ENCODE measurements around the gene CBFA2T2. TPM values are rescaled to one million over a fixed set of nuclear protein-coding genes. Genes with fewer than 3 reads are reported as not detected.

The CBFA2T2 gene
- total RNA-seq, 3 donors from 2014 or later (not counting 1 experiment from before 2014, with no cell fraction given), result 16.5 to 27.5 (median 18.5) TPM

DNA sequence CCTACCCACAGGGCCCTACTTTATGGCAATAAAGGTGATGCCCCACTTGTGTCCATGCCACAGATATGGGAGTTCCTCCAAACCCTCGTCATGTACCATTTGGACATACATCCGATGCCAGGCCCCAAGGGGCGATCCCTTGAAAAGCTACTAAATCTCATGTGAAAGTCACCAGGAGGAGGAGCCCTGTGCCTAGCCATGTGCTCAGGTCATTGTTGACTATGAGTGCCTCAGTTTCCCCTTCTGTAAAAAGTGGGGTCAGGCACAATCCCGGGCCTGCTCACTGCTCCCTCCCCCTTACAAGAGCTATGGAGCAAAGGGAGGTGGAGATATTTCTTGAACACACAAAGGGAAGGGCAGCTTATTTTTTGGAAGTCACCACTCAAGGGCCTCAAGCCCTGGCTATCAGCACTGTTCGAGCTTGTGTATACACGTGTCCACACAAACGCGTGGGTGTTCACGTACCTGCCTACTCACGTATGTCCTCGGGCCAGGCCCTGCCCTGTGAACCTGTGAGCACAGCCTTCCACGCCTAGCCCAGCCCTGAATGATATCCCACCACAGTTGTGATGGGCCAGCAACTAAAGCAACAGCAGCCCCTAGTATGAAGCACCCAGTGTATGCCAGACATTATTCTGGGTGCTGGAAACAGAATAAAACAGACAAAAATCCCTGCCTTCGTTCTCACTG, 178.7 kb downstream of the CBFA2T2 start:
- H3K4me1 ChIP-seq (ENCODE audit: control insufficient read depth, insufficient read depth, low read length), result peaks cover 51% of the 10 kb centered on the region
- Mint-ChIP-seq H3K27ac (peak overlapping the region in 1 of 2 donors; percentile 96), H3K27me3 (ENCODE audit: low read depth in 2 of 2) (no peaks in the 10 kb centered on the region), H3K4me1 (peaks cover 24 to 46% of the 10 kb centered on the region in 2 donors), H3K36me3 (no peaks in the 10 kb centered on the region), H3K9me3 (no peaks in the 10 kb centered on the region), H3K4me3 (peak overlapping the region; percentile 84)
- no peak overlapping the region for H3K4me3 ChIP-seq (ENCODE audit: low read length)
- no peak for ATAC-seq
- no peaks in the 10 kb centered on the region for H3K27me3 ChIP-seq (ENCODE audit: control insufficient read depth, insufficient read depth, low read length)
- intact Hi-C loops (cut with micrococcal nuclease), result loop anchor here (1.0 kb wide), 1 partner anchor 211 kb away; no protein-coding TSS in a partner anchor
- H3K36me3 ChIP-seq (ENCODE audit: control insufficient read depth, insufficient read depth, low read length), result no peaks in the 10 kb centered on the region
- H3K9me3 ChIP-seq (ENCODE audit: control insufficient read depth, insufficient read depth, low read length), result no peaks in the 10 kb centered on the region
- 94% methylated on average over 12 of the region's 13 CpGs for WGBS (ENCODE audit: insufficient coverage)
- no peak for DNase-seq
- H3K27ac ChIP-seq (ENCODE audit: low read length), result peak overlapping the region; percentile 14
- TF ChIP-seq, protein P1, sequence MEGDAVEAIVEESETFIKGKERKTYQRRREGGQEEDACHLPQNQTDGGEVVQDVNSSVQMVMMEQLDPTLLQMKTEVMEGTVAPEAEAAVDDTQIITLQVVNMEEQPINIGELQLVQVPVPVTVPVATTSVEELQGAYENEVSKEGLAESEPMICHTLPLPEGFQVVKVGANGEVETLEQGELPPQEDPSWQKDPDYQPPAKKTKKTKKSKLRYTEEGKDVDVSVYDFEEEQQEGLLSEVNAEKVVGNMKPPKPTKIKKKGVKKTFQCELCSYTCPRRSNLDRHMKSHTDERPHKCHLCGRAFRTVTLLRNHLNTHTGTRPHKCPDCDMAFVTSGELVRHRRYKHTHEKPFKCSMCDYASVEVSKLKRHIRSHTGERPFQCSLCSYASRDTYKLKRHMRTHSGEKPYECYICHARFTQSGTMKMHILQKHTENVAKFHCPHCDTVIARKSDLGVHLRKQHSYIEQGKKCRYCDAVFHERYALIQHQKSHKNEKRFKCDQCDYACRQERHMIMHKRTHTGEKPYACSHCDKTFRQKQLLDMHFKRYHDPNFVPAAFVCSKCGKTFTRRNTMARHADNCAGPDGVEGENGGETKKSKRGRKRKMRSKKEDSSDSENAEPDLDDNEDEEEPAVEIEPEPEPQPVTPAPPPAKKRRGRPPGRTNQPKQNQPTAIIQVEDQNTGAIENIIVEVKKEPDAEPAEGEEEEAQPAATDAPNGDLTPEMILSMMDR (IDR thresholded peaks at IDR 0.05), result no peak

DNA sequence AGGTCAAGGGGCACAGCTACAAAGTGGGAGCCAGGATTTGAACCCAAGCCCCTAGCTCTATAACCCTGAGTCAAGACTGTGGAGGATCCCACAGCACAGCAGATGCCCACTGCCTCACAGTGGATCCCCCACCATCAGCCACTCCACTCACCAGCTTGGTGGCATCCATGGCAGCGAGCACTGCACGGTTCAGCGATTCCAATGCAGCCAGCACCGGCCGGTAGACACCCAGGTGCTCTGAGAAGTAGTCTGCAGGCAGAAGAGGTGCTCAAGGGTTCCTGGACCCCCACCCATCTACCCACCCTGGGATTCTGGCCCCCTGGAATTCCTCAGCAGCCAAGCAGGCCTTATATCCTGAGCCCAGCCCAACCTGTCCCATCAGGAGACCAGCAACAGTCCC, 179.3 kb downstream of the CBFA2T2 start:
- Mint-ChIP-seq H3K27ac (no peak overlapping the region), H3K36me3 (no peaks in the 10 kb centered on the region), H3K4me3 (no peak overlapping the region), H3K9me3 (no peaks in the 10 kb centered on the region), H3K4me1 (peaks cover 22 to 49% of the 10 kb centered on the region in 2 donors), H3K27me3 (ENCODE audit: low read depth in 2 of 2) (no peaks in the 10 kb centered on the region)
- intact Hi-C loops (cut with micrococcal nuclease), result no loop called here
- 90% methylated on average over 5 of the region's 5 CpGs for WGBS (ENCODE audit: insufficient coverage)
- H3K27me3 ChIP-seq (ENCODE audit: control insufficient read depth, insufficient read depth, low read length), result no peaks in the 10 kb centered on the region
- no peak overlapping the region for H3K27ac ChIP-seq (ENCODE audit: low read length)
- ATAC-seq, result no peak
- DNase-seq, result no peak
- TF ChIP-seq, protein P1 (IDR thresholded peaks at IDR 0.05), result no peak
- peaks cover 49% of the 10 kb centered on the region for H3K4me1 ChIP-seq (ENCODE audit: control insufficient read depth, insufficient read depth, low read length)
- no peaks in the 10 kb centered on the region for H3K36me3 ChIP-seq (ENCODE audit: control insufficient read depth, insufficient read depth, low read length)
- H3K9me3 ChIP-seq (ENCODE audit: control insufficient read depth, insufficient read depth, low read length), result no peaks in the 10 kb centered on the region
- no peak overlapping the region for H3K4me3 ChIP-seq (ENCODE audit: low read length)

- intact Hi-C loops (cut with micrococcal nuclease), result no loop called here
- no peak overlapping the region for H3K27ac ChIP-seq (ENCODE audit: low read length)
- Mint-ChIP-seq H3K27me3 (ENCODE audit: low read depth in 2 of 2) (no peaks in the 10 kb centered on the region), H3K36me3 (no peaks in the 10 kb centered on the region), H3K9me3 (no peaks in the 10 kb centered on the region), H3K27ac (no peak overlapping the region), H3K4me3 (no peak overlapping the region), H3K4me1 (peaks cover 14 to 45% of the 10 kb centered on the region in 2 donors)
- peaks cover 49% of the 10 kb centered on the region for H3K4me1 ChIP-seq (ENCODE audit: control insufficient read depth, insufficient read depth, low read length)
- WGBS (ENCODE audit: insufficient coverage), result 95% methylated on average over 12 of the region's 13 CpGs
- H3K4me3 ChIP-seq (ENCODE audit: low read length), result no peak overlapping the region
- no peaks in the 10 kb centered on the region for H3K9me3 ChIP-seq (ENCODE audit: control insufficient read depth, insufficient read depth, low read length)
- TF ChIP-seq, protein P1 (IDR thresholded peaks at IDR 0.05), result no peak
- ATAC-seq, result no peak
- H3K36me3 ChIP-seq (ENCODE audit: control insufficient read depth, insufficient read depth, low read length), result no peaks in the 10 kb centered on the region
- DNase-seq, result no peak
- H3K27me3 ChIP-seq (ENCODE audit: control insufficient read depth, insufficient read depth, low read length), result no peaks in the 10 kb centered on the region
These were observed 180.2 kb downstream of the CBFA2T2 start for GRCh38 chr20:33669873-33670640.
